DOHH2 (cell line): ENCODE results near the gene PCNX3.
A peak's percentile ranks its signal among the peaks of the same experiment; 100 is the strongest.

ENCODE experiments used
- H3F3A ChIP-seq: fragments of 200-600 bp; sonication (generic), shearing (Covaris generic); 2 replicates; pipeline ENCODE4 v1.6.0; 2016; ENCODE audit warnings: antibody characterized with exemption, mild to moderate bottlenecking; ENCODE audit not compliant: control insufficient read depth, insufficient read depth
- H3K27ac ChIP-seq: fragments of 200-600 bp; sonication (generic); 2 replicates; pipeline ENCODE4 v1.5.1; 2014; ENCODE audit warnings: low read depth, mild to moderate bottlenecking, low read length, moderate library complexity
- H3K27me3 ChIP-seq: fragments of 200-600 bp; sonication (generic); 2 replicates; pipeline ENCODE4 v1.6.1; 2014; ENCODE audit warnings: mild to moderate bottlenecking, low read length, mixed read lengths; ENCODE audit not compliant: control insufficient read depth
- H3K36me3 ChIP-seq: fragments of 200-600 bp; sonication (generic); 2 replicates; pipeline ENCODE4 v1.6.1; 2014; ENCODE audit warnings: mild to moderate bottlenecking, low read length, moderate library complexity, mixed read lengths; ENCODE audit not compliant: control insufficient read depth
- H3K4me1 ChIP-seq: fragments of 200-600 bp; sonication (generic); 2 replicates; pipeline ENCODE4 v1.6.1; 2014; ENCODE audit warnings: mild to moderate bottlenecking, low read length, mixed read lengths; ENCODE audit not compliant: control insufficient read depth
- H3K4me2 ChIP-seq: fragments of 200-600 bp; sonication (generic); 2 replicates; pipeline ENCODE4 v1.6.0; 2014; ENCODE audit warnings: mild to moderate bottlenecking, low read length, moderate library complexity
- H3K4me3 ChIP-seq: fragments of 200-600 bp; sonication (generic); 2 replicates; pipeline ENCODE4 v1.5.1; 2014; ENCODE audit warnings: mild to moderate bottlenecking, low read length, mixed read lengths
- H3K79me2 ChIP-seq: fragments of 200-600 bp; sonication (generic); 2 replicates; pipeline ENCODE4 v1.6.1; 2014; ENCODE audit warnings: mild to moderate bottlenecking, low read length, mixed read lengths; ENCODE audit not compliant: control insufficient read depth
- H3K9me2 ChIP-seq: fragments of 200-600 bp; sonication (generic); replicated peaks from 2 replicates; pipeline ENCODE4 v1.6.1; 2014; ENCODE audit warnings: mild to moderate bottlenecking, low read length, mixed read lengths; ENCODE audit not compliant: control insufficient read depth
- H3K9me3 ChIP-seq: fragments of 200-600 bp; sonication (generic); 2 replicates; pipeline ENCODE4 v1.6.1; 2014; ENCODE audit warnings: antibody characterized with exemption, low read length, mixed read lengths; ENCODE audit not compliant: control insufficient read depth, insufficient read depth
- H4K20me1 ChIP-seq: fragments of 200-600 bp; sonication (generic); 2 replicates; pipeline ENCODE4 v1.6.0; 2014; ENCODE audit warnings: low read depth, mild to moderate bottlenecking, antibody characterized with exemption, low read length, moderate library complexity; ENCODE audit not compliant: control insufficient read depth, insufficient read depth
- CTCF ChIP-seq: fragments of 200-600 bp; sonication (generic); IDR thresholded peaks from one replicate; pipeline ENCODE4 v1.5.1; 2014; ENCODE audit warnings: antibody characterized with exemption, mild to moderate bottlenecking, low read depth, low read length; ENCODE audit not compliant: poor library complexity, severe bottlenecking
- EZH2phosphoT487 ChIP-seq: fragments of 200-600 bp; sonication (generic); IDR thresholded peaks from 2 replicates; pipeline ENCODE4 v1.6.1; 2017; ENCODE audit warnings: borderline replicate concordance, mild to moderate bottlenecking, antibody characterized with exemption, low read length, moderate library complexity, mixed read lengths

Gene PCNX3

GRCh38 chr11:65617136-65617850, 1.7 kb downstream of the PCNX3 start:
- H3K27me3 ChIP-seq, result no peaks in the 10 kb centered on the region
- H3K79me2 ChIP-seq, result peaks cover 64% of the 10 kb centered on the region
- H3K9me2 ChIP-seq, result no peaks in the 10 kb centered on the region
- no peak overlapping the region for H3K27ac ChIP-seq
- peak overlapping the region; percentile 93 for H3K4me2 ChIP-seq
- TF ChIP-seq EZH2phosphoT487, result no peak
- TF ChIP-seq CTCF, result no peak
- H3F3A ChIP-seq, result no peaks in the 10 kb centered on the region; the same call in 1 of the 2 replicates
- peaks cover 14% of the 10 kb centered on the region; the same call in 1 of the 2 replicates for H4K20me1 ChIP-seq
- peaks cover 35% of the 10 kb centered on the region for H3K4me1 ChIP-seq
- no peaks in the 10 kb centered on the region for H3K9me3 ChIP-seq
- peaks cover 73% of the 10 kb centered on the region for H3K36me3 ChIP-seq
- peak overlapping the region; percentile 78 for H3K4me3 ChIP-seq

- H3K4me3 ChIP-seq, result no peak overlapping the region
- H3K9me2 ChIP-seq, result no peaks in the 10 kb centered on the region
- no peak for TF ChIP-seq CTCF
- no peak for TF ChIP-seq EZH2phosphoT487
- H3K79me2 ChIP-seq, result peaks cover 55% of the 10 kb centered on the region
- no peak overlapping the region for H3K27ac ChIP-seq
- no peaks in the 10 kb centered on the region; the same call in 1 of the 2 replicates for H3F3A ChIP-seq
- no peaks in the 10 kb centered on the region for H3K9me3 ChIP-seq
- peaks cover 14% of the 10 kb centered on the region; the same call in 1 of the 2 replicates for H4K20me1 ChIP-seq
- H3K36me3 ChIP-seq, result peaks cover 71% of the 10 kb centered on the region
- H3K4me1 ChIP-seq, result peaks cover 26% of the 10 kb centered on the region
- H3K4me2 ChIP-seq, result no peak overlapping the region
- H3K27me3 ChIP-seq, result no peaks in the 10 kb centered on the region
These were observed 2.6 kb downstream of the PCNX3 start for GRCh38 chr11:65617990-65618751.

- Histone ChIP-seq H3F3A (no peaks in the 10 kb centered on the region; the same call in 1 of the 2 replicates), H3K27ac (no peak overlapping the region), H3K4me3 (no peak overlapping the region), H3K79me2 (peaks cover 49% of the 10 kb centered on the region), H4K20me1 (peaks cover 14% of the 10 kb centered on the region; the same call in 1 of the 2 replicates), H3K4me2 (no peak overlapping the region), H3K9me2 (no peaks in the 10 kb centered on the region), H3K27me3 (no peaks in the 10 kb centered on the region), H3K36me3 (peaks cover 76% of the 10 kb centered on the region), H3K4me1 (peaks cover 22% of the 10 kb centered on the region), H3K9me3 (no peaks in the 10 kb centered on the region)
- TF ChIP-seq CTCF (no peak), EZH2phosphoT487 (no peak)
These were observed 3.2 kb downstream of the PCNX3 start for GRCh38 chr11:65618763-65619162.
